ENCODE data around the gene C10orf90. TPM values are rescaled to one million over a fixed set of nuclear protein-coding genes. Genes with fewer than 3 reads are reported as not detected.
A peak's percentile ranks its signal among the peaks of the same experiment; 100 is the strongest.

Gene C10orf90
- total RNA-seq, 1 donor from 2014 or later, result 0.89 TPM

- Mint-ChIP-seq H3K4me1 (peaks cover 53% of the 10 kb centered on the region), H3K4me3 (no peak overlapping the region), H3K36me3 (ENCODE audit: low read depth) (no peaks in the 10 kb centered on the region), H3K27ac (ENCODE audit: unreplicated experiment) (no peak overlapping the region), H3K27me3 (ENCODE audit: low read depth) (no peaks in the 10 kb centered on the region), H3K9me3 (no peaks in the 10 kb centered on the region)
- TF ChIP-seq CTCF (conservative IDR thresholded peaks at IDR 0.05), result no peak
- no peak for DNase-seq (ENCODE audit: low read depth, low spot score)
Measured at GRCh38 chr10:126667568-126667967, 2.9 kb downstream of the C10orf90 start.

- no peak for TF ChIP-seq CTCF (conservative IDR thresholded peaks at IDR 0.05)
- no peak for DNase-seq (ENCODE audit: low read depth, low spot score)
- H3K27ac Mint-ChIP-seq (ENCODE audit: unreplicated experiment), result no peak overlapping the region
- H3K27me3 Mint-ChIP-seq (ENCODE audit: low read depth), result no peaks in the 10 kb centered on the region
- H3K4me3 Mint-ChIP-seq, result no peak overlapping the region
- H3K36me3 Mint-ChIP-seq (ENCODE audit: low read depth), result no peaks in the 10 kb centered on the region
- no peaks in the 10 kb centered on the region for H3K9me3 Mint-ChIP-seq
- peaks cover 35% of the 10 kb centered on the region for H3K4me1 Mint-ChIP-seq
Measured at GRCh38 chr10:126665207-126665606, 5.3 kb downstream of the C10orf90 start.

GRCh38 chr10:126663880-126664279, 6.6 kb downstream of the C10orf90 start:
- peaks cover 27% of the 10 kb centered on the region for H3K4me1 Mint-ChIP-seq
- H3K27ac Mint-ChIP-seq (ENCODE audit: unreplicated experiment), result no peak overlapping the region
- no peaks in the 10 kb centered on the region for H3K9me3 Mint-ChIP-seq
- no peaks in the 10 kb centered on the region for H3K27me3 Mint-ChIP-seq (ENCODE audit: low read depth)
- DNase-seq (ENCODE audit: low read depth, low spot score), result no peak
- TF ChIP-seq CTCF (conservative IDR thresholded peaks at IDR 0.05), result no peak
- no peak overlapping the region for H3K4me3 Mint-ChIP-seq
- no peaks in the 10 kb centered on the region for H3K36me3 Mint-ChIP-seq (ENCODE audit: low read depth)

- Mint-ChIP-seq H3K4me1 (peaks cover 27% of the 10 kb centered on the region), H3K27ac (ENCODE audit: unreplicated experiment) (peak overlapping the region; percentile 90), H3K36me3 (ENCODE audit: low read depth) (no peaks in the 10 kb centered on the region), H3K9me3 (no peaks in the 10 kb centered on the region), H3K27me3 (ENCODE audit: low read depth) (no peaks in the 10 kb centered on the region), H3K4me3 (no peak overlapping the region)
- no peak for TF ChIP-seq CTCF (conservative IDR thresholded peaks at IDR 0.05)
- no peak for DNase-seq (ENCODE audit: low read depth, low spot score)
Measured at GRCh38 chr10:126663328-126663727, 7.2 kb downstream of the C10orf90 start.

GRCh38 chr10:126661841-126662515, 8.5 kb downstream of the C10orf90 start:
- H3K27me3 Mint-ChIP-seq (ENCODE audit: low read depth), result no peaks in the 10 kb centered on the region
- no peak for DNase-seq (ENCODE audit: low read depth, low spot score)
- H3K4me1 Mint-ChIP-seq, result peaks cover 27% of the 10 kb centered on the region
- peak overlapping the region; percentile 22 for H3K27ac Mint-ChIP-seq (ENCODE audit: unreplicated experiment)
- no peak for TF ChIP-seq CTCF (conservative IDR thresholded peaks at IDR 0.05)
- no peaks in the 10 kb centered on the region for H3K9me3 Mint-ChIP-seq
- H3K36me3 Mint-ChIP-seq (ENCODE audit: low read depth), result no peaks in the 10 kb centered on the region
- no peak overlapping the region for H3K4me3 Mint-ChIP-seq

All from neural crest cell (in vitro differentiated cells).